SK-N-SH (cell line): ENCODE data around the gene ADAMTS4. TPM values are rescaled to one million over a fixed set of nuclear protein-coding genes. Genes with fewer than 3 reads are reported as not detected.

Source experiments
- CTCF ChIA-PET: fragments of 300-600, 350-600 bp; formaldehyde crosslinking; extraction: SDS; loops from one replicate; lab custom pipeline; 2021; lab: Yijun Ruan, JAX
- POLR2A ChIA-PET: fragments of 350-600 bp; sonication (Branson Sonifier 250); formaldehyde crosslinking; extraction: SDS; loops from one replicate; lab custom pipeline; 2020; ENCODE audit warnings: antibody characterized with exemption, inconsistent platforms; lab: Yijun Ruan, JAX
- DNase-seq: peaks from one replicate; pipeline ENCODE4 v3.0.0; 2012
- H2AFZ ChIP-seq: fragments of 200-600 bp; sonication (generic); 2 replicates; pipeline ENCODE4 v1.8.1; 2016; ENCODE audit warnings: antibody characterized with exemption, mild to moderate bottlenecking, low read depth
- H3F3A ChIP-seq: fragments of 200-600 bp; sonication (generic); replicated peaks from 2 replicates; pipeline ENCODE3; 2016; ENCODE audit warnings: antibody characterized with exemption, mild to moderate bottlenecking; ENCODE audit not compliant: insufficient read depth
- H3K27ac ChIP-seq, 2 experiments: fragments of 200-500 bp in 1 of 2; fragments of 200-600 bp in 1 of 2; sonication (Bioruptor generic) in 1 of 2; sonication (generic), shearing (Covaris generic) in 1 of 2; 2 replicates each; pipeline versions ENCODE4 v1.5.1 to v1.6.1; 2014 to 2016; ENCODE audit warnings: low read depth in 2 of 2, inconsistent platforms in 1 of 2, low read length in 1 of 2, mild to moderate bottlenecking in 1 of 2, mixed read lengths in 1 of 2
- H3K27me3 ChIP-seq: fragments of 200-600 bp; sonication (generic), shearing (Covaris generic); 2 replicates; pipeline ENCODE4 v1.6.1; 2016; ENCODE audit warnings: mixed run types; ENCODE audit not compliant: insufficient read depth
- H3K36me3 ChIP-seq, 2 experiments: fragments of 200-500 bp in 1 of 2; fragments of 200-600 bp in 1 of 2; sonication (Bioruptor generic) in 1 of 2; sonication (generic) in 1 of 2; replicated peaks in 1 of 2; 2 replicates each; pipeline versions ENCODE3 to v1.5.1; 2014 to 2016; ENCODE audit warnings: low read length in 1 of 2, mild to moderate bottlenecking in 1 of 2; ENCODE audit not compliant: insufficient read depth in 2 of 2, control insufficient read depth in 1 of 2
- H3K4me1 ChIP-seq, 2 experiments: fragments of 200-500 bp in 1 of 2; fragments of 200-600 bp in 1 of 2; sonication (Bioruptor generic) in 1 of 2; sonication (generic), shearing (Covaris generic) in 1 of 2; 2 replicates each; pipeline versions ENCODE4 v1.5.1 to v1.6.1; 2014 to 2016; ENCODE audit warnings: low read depth in 1 of 2, low read length in 1 of 2, mixed run types in 1 of 2; ENCODE audit not compliant: insufficient read depth in 2 of 2, control insufficient read depth in 1 of 2
- H3K4me2 ChIP-seq: fragments of 200-600 bp; sonication (generic), shearing (Covaris generic); 2 replicates; pipeline ENCODE4 v1.6.1; 2017; ENCODE audit warnings: mixed run types
- H3K4me3 ChIP-seq, 2 experiments: fragments of 200-500 bp in 1 of 2; fragments of 200-600 bp in 1 of 2; sonication (Bioruptor generic) in 1 of 2; sonication (generic), shearing (Covaris generic) in 1 of 2; 2 replicates each; pipeline versions ENCODE4 v1.5.1 to v1.8.1; 2014 to 2016; ENCODE audit warnings: low read depth in 2 of 2, inconsistent platforms in 1 of 2, low read length in 1 of 2, mild to moderate bottlenecking in 1 of 2, mixed read lengths in 1 of 2, moderate library complexity in 1 of 2
- H3K79me2 ChIP-seq: fragments of 200-600 bp; sonication (generic); 2 replicates; pipeline ENCODE4 v1.8.1; 2017; ENCODE audit warnings: mild to moderate bottlenecking; ENCODE audit not compliant: insufficient read depth
- H3K9ac ChIP-seq: fragments of 200-600 bp; sonication (generic); 2 replicates; pipeline ENCODE4 v1.6.1; 2017; ENCODE audit warnings: mixed run types
- H3K9me2 ChIP-seq: fragments of 200-600 bp; sonication (generic); 2 replicates; pipeline ENCODE4 v1.6.1; 2017; ENCODE audit warnings: mixed run types
- H3K9me3 ChIP-seq: fragments of 200-600 bp; sonication (generic); 2 replicates; pipeline ENCODE4 v1.6.1; 2017; ENCODE audit warnings: mixed run types, mild to moderate bottlenecking, moderate library complexity
- H4K20me1 ChIP-seq: fragments of 200-600 bp; sonication (generic); 2 replicates; pipeline ENCODE4 v1.6.1; 2017; ENCODE audit warnings: mild to moderate bottlenecking, mixed run types; ENCODE audit not compliant: insufficient read depth
- CTCF ChIP-seq: fragments of 200-600 bp; sonication (generic); IDR thresholded peaks from 2 replicates; pipeline ENCODE4 v1.6.1; 2017; ENCODE audit warnings: antibody characterized with exemption, mild to moderate bottlenecking, moderate library complexity
- FOXJ3 ChIP-seq: sonication (generic); formaldehyde crosslinking; IDR thresholded peaks from 2 replicates; pipeline ENCODE4 v1.5.1; 2020; ENCODE audit warnings: mild to moderate bottlenecking, missing genetic modification reagents
- IRF3 ChIP-seq: fragments of 150-350 bp; IDR thresholded peaks from 2 replicates; pipeline ENCODE4 v1.6.1; 2016; ENCODE audit warnings: mild to moderate bottlenecking, low read depth, low read length
- NFIC ChIP-seq: IDR thresholded peaks from 2 replicates; pipeline ENCODE4 v1.4.0; 2012; ENCODE audit warnings: borderline replicate concordance
- RAD21 ChIP-seq: IDR thresholded peaks from 2 replicates; pipeline ENCODE4 v1.6.1; 2012; ENCODE audit warnings: mild to moderate bottlenecking, low read length
- RFX5 ChIP-seq: IDR thresholded peaks from 2 replicates; pipeline ENCODE4 v1.6.1; 2012; ENCODE audit warnings: mild to moderate bottlenecking, improper control_type of control experiment, low read length
- SMC3 ChIP-seq: IDR thresholded peaks from 2 replicates; pipeline ENCODE4 v1.6.1; 2012; ENCODE audit warnings: low read depth, low read length, improper control_type of control experiment
- ZBTB33 ChIP-seq: IDR thresholded peaks from 2 replicates; pipeline ENCODE4 v1.4.0; 2012; ENCODE audit warnings: low read depth, borderline replicate concordance
- WGBS: methylation state at CpG from one replicate; pipeline ENCODE4 v1.1.6; 2017; ENCODE audit warnings: low lambda C conversion rate; 5-methylcytosine and 5-hydroxymethylcytosine counted together
- polyA plus RNA-seq, 3 experiments: library from polyadenylated mRNA; depleted of rRNA; stranded (reverse); fragments of >200 nt; gene quantifications; 2 replicates each; pipeline ENCODE4 v1.2.3, GENCODE V29; 2012

The ADAMTS4 gene
- polyA plus RNA-seq, 1 of the 3 experiments (the other 2 are of a cell fraction) = 1.2 TPM

- H3K4me1 ChIP-seq = peaks cover 8 to 21% of the 10 kb centered on the region in 2 experiments; a peak in 3 of 4 replicates
- peaks cover 0 to 20% of the 10 kb centered on the region in 2 experiments for H3K36me3 ChIP-seq
- no peak for TF ChIP-seq IRF3
- no peak for TF ChIP-seq SMC3
- no peak for TF ChIP-seq RFX5
- 0 out of 2 replicates have a peak, but pooled peaks have one; percentile 22 for TF ChIP-seq CTCF
- H3K9me3 ChIP-seq = no peaks in the 10 kb centered on the region
- no peaks in the 10 kb centered on the region for H3K79me2 ChIP-seq
- CTCF ChIA-PET = interaction anchor here (0.6 to 6.3 kb wide), 15 partner anchors 20 to 153 kb away, joined by 3 to 76 read pairs (median 4); partner anchors contain the start of genes CFAP126 and NDUFS2
- no peak overlapping the region for H3K4me3 ChIP-seq
- no peak overlapping the region for H3K4me2 ChIP-seq
- POLR2A ChIA-PET = no interaction called here
- H2AFZ ChIP-seq = no peak overlapping the region
- no peaks in the 10 kb centered on the region for H3K9me2 ChIP-seq
- H4K20me1 ChIP-seq = no peaks in the 10 kb centered on the region
- no peaks in the 10 kb centered on the region for H3K27me3 ChIP-seq
- DNase-seq = no peak
- no peak overlapping the region for H3K27ac ChIP-seq
- H3K9ac ChIP-seq = no peak overlapping the region
- 58% methylated on average over 2 of the region's 3 CpGs for WGBS
- peaks cover 12% of the 10 kb centered on the region for H3F3A ChIP-seq
Measured at GRCh38 chr1:161229896-161230295, 31.0 kb upstream of the ADAMTS4 start.

- H3K27ac ChIP-seq = no peak overlapping the region; a peak in 1 of 4 replicates
- no peak overlapping the region for H2AFZ ChIP-seq
- POLR2A ChIA-PET = no interaction called here
- no peaks in the 10 kb centered on the region for H3K27me3 ChIP-seq
- H3K36me3 ChIP-seq = peaks cover 0 to 20% of the 10 kb centered on the region in 2 experiments
- no peak for DNase-seq
- TF ChIP-seq ZBTB33 (no peak), NFIC (no peak), FOXJ3 (CRISPR knock-in tag) (no peak), RAD21 (no peak), CTCF (no peak)
- H3K4me1 ChIP-seq = peaks cover 8 to 21% of the 10 kb centered on the region in 2 experiments; a peak in 3 of 4 replicates
- H3F3A ChIP-seq = peaks cover 14% of the 10 kb centered on the region
- no peaks in the 10 kb centered on the region for H4K20me1 ChIP-seq
- peak overlapping the region; percentile 79; the same call in 1 of the 2 replicates for H3K4me2 ChIP-seq
- CTCF ChIA-PET = interaction anchor here (0.6 to 6.3 kb wide), 26 partner anchors 9 to 192 kb away, joined by 3 to 76 read pairs (median 4); partner anchors contain the start of genes CFAP126, FCER1G and NR1I3
- no peak overlapping the region for H3K4me3 ChIP-seq
- H3K9me2 ChIP-seq = no peaks in the 10 kb centered on the region
- no peaks in the 10 kb centered on the region for H3K9me3 ChIP-seq
- no peak overlapping the region for H3K9ac ChIP-seq
- no peaks in the 10 kb centered on the region for H3K79me2 ChIP-seq
- WGBS = 94% methylated on average over 7 of the region's 7 CpGs
Measured at GRCh38 chr1:161228032-161228431, 29.2 kb upstream of the ADAMTS4 start.
